DOHH2 (cell line): ENCODE data around the gene PDE6G.

Experiments used
- EZH2phosphoT487 ChIP-seq: fragments of 200-600 bp; sonication (generic); IDR thresholded peaks from 2 replicates; pipeline ENCODE4 v1.6.1; 2017; ENCODE audit warnings: borderline replicate concordance, mild to moderate bottlenecking, antibody characterized with exemption, low read length, moderate library complexity, mixed read lengths
- TF ChIP-seq, protein P1 (sequence below): fragments of 200-600 bp; sonication (generic); IDR thresholded peaks from one replicate; pipeline ENCODE4 v1.5.1; 2014; ENCODE audit warnings: antibody characterized with exemption, mild to moderate bottlenecking, low read depth, low read length; ENCODE audit not compliant: poor library complexity, severe bottlenecking

DNA sequence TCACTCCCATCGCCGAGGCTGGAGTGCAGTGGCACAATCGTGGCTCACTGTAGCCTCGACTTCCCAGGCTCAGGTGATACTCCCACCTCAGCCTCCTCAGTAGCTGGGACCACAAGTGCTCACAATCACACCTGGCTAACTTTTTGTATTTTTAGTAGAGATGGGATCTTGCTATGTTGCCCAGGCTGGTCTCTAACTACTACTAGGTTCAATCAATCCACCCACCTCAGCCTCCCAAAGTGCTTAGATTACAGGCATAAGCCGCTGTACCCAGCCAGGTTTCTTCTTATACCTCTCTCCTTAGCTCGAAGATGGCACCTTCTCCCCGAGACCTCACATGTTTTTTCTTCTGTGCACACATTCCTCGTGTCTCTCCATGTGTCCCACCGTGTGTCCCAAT is 16.3 kb downstream of the PDE6G start:
- TF ChIP-seq, protein P1, sequence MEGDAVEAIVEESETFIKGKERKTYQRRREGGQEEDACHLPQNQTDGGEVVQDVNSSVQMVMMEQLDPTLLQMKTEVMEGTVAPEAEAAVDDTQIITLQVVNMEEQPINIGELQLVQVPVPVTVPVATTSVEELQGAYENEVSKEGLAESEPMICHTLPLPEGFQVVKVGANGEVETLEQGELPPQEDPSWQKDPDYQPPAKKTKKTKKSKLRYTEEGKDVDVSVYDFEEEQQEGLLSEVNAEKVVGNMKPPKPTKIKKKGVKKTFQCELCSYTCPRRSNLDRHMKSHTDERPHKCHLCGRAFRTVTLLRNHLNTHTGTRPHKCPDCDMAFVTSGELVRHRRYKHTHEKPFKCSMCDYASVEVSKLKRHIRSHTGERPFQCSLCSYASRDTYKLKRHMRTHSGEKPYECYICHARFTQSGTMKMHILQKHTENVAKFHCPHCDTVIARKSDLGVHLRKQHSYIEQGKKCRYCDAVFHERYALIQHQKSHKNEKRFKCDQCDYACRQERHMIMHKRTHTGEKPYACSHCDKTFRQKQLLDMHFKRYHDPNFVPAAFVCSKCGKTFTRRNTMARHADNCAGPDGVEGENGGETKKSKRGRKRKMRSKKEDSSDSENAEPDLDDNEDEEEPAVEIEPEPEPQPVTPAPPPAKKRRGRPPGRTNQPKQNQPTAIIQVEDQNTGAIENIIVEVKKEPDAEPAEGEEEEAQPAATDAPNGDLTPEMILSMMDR, result no peak
- no peak for TF ChIP-seq EZH2phosphoT487
